Peyer's patch (tissue), 4 donors: ENCODE results near the gene SC5D.

ENCODE experiments used
- POLR2A ChIP-seq, 2 donors: fragments of 450-650 bp; IDR thresholded peaks; one replicate each; pipeline ENCODE4 v1.5.1; 2017; ENCODE audit warnings: antibody characterized with exemption in 2 of 2, mild to moderate bottlenecking in 2 of 2, moderate library complexity in 2 of 2
- TF ChIP-seq, protein P1 (sequence below), 6 experiments: fragments of 450-650 bp in 4 of 6; fragments of 200-600 bp in 2 of 6; sonication (generic) in 1 of 6; IDR thresholded peaks; one replicate each; pipeline ENCODE4 v1.5.1; 2017 to 2019; ENCODE audit warnings: antibody characterized with exemption in 6 of 6, mild to moderate bottlenecking in 3 of 6, moderate library complexity in 1 of 6

GRCh38 chr11:121352251-121352891, 59.8 kb downstream of the SC5D start:
- TF ChIP-seq POLR2A (IDR thresholded peaks at IDR 0.05): no peak
- TF ChIP-seq, protein P1, sequence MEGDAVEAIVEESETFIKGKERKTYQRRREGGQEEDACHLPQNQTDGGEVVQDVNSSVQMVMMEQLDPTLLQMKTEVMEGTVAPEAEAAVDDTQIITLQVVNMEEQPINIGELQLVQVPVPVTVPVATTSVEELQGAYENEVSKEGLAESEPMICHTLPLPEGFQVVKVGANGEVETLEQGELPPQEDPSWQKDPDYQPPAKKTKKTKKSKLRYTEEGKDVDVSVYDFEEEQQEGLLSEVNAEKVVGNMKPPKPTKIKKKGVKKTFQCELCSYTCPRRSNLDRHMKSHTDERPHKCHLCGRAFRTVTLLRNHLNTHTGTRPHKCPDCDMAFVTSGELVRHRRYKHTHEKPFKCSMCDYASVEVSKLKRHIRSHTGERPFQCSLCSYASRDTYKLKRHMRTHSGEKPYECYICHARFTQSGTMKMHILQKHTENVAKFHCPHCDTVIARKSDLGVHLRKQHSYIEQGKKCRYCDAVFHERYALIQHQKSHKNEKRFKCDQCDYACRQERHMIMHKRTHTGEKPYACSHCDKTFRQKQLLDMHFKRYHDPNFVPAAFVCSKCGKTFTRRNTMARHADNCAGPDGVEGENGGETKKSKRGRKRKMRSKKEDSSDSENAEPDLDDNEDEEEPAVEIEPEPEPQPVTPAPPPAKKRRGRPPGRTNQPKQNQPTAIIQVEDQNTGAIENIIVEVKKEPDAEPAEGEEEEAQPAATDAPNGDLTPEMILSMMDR (IDR thresholded peaks at IDR 0.05): no peak
